GM18873 (cell line): ENCODE results near the gene PTPRO.

Source experiments
- ATAC-seq: cut with Tn5 transposase; IDR thresholded peaks from one replicate; pipeline ENCODE4 v1.9.1; 2021; ENCODE audit warnings: mild to moderate bottlenecking, moderate library complexity, moderate number of reproducible peaks; ENCODE audit not compliant: unreplicated experiment, low FRiP score

PTPRO gene

GRCh38 chr12:15344561-15344960, 22.3 kb downstream of the PTPRO start:
- no peak for ATAC-seq

- no peak for ATAC-seq
Measured at GRCh38 chr12:15346488-15346887, 24.2 kb downstream of the PTPRO start.

- no peak for ATAC-seq
Measured at GRCh38 chr12:15350643-15351042, 28.3 kb downstream of the PTPRO start.

- no peak for ATAC-seq
Measured at GRCh38 chr12:15355766-15356165, 33.5 kb downstream of the PTPRO start.

GRCh38 chr12:15356951-15357364, 34.6 kb downstream of the PTPRO start:
- ATAC-seq, result no peak

- no peak for ATAC-seq
Measured at GRCh38 chr12:15364221-15365160, 42.2 kb downstream of the PTPRO start.

- no peak for ATAC-seq
Measured at GRCh38 chr12:15368812-15369211, 46.5 kb downstream of the PTPRO start.

- no peak for ATAC-seq
Measured at GRCh38 chr12:15372352-15372751, 50.0 kb downstream of the PTPRO start.

- ATAC-seq, result no peak
Measured at GRCh38 chr12:15387772-15388171, 65.5 kb downstream of the PTPRO start.

GRCh38 chr12:15389561-15389960, 67.3 kb downstream of the PTPRO start:
- ATAC-seq, result no peak

GRCh38 chr12:15393037-15393436, 70.7 kb downstream of the PTPRO start:
- ATAC-seq, result no peak

GRCh38 chr12:15393995-15394394, 71.7 kb downstream of the PTPRO start:
- ATAC-seq, result no peak

GRCh38 chr12:15404485-15404884, 82.2 kb downstream of the PTPRO start:
- no peak for ATAC-seq

- ATAC-seq, result no peak
Measured at GRCh38 chr12:15405606-15406005, 83.3 kb downstream of the PTPRO start.

- no peak for ATAC-seq
Measured at GRCh38 chr12:15407025-15407424, 84.7 kb downstream of the PTPRO start.

- no peak for ATAC-seq
Measured at GRCh38 chr12:15411842-15412241, 89.5 kb downstream of the PTPRO start.

GRCh38 chr12:15417691-15418090, 95.4 kb downstream of the PTPRO start:
- ATAC-seq, result no peak

GRCh38 chr12:15423629-15424028, 101.3 kb downstream of the PTPRO start:
- ATAC-seq, result no peak

- no peak for ATAC-seq
Measured at GRCh38 chr12:15427913-15428312, 105.6 kb downstream of the PTPRO start.

GRCh38 chr12:15428632-15429031, 106.3 kb downstream of the PTPRO start:
- ATAC-seq, result no peak

GRCh38 chr12:15429262-15429661, 107.0 kb downstream of the PTPRO start:
- no peak for ATAC-seq

GRCh38 chr12:15435597-15435996, 113.3 kb downstream of the PTPRO start:
- ATAC-seq, result no peak
